HG03565 (cell line): ENCODE results near the gene TMEM163.
"Not testable (repeated sequence)": the region's sequence is repeated elsewhere in the genome, so short reads cannot be mapped to it uniquely, and the experiment has no call there.

Experiments used
- ATAC-seq: cut with Tn5 transposase; IDR thresholded peaks from one replicate; pipeline ENCODE4 v1.9.1; 2021; ENCODE audit warnings: mild to moderate bottlenecking, moderate library complexity; ENCODE audit not compliant: unreplicated experiment

Gene TMEM163

DNA sequence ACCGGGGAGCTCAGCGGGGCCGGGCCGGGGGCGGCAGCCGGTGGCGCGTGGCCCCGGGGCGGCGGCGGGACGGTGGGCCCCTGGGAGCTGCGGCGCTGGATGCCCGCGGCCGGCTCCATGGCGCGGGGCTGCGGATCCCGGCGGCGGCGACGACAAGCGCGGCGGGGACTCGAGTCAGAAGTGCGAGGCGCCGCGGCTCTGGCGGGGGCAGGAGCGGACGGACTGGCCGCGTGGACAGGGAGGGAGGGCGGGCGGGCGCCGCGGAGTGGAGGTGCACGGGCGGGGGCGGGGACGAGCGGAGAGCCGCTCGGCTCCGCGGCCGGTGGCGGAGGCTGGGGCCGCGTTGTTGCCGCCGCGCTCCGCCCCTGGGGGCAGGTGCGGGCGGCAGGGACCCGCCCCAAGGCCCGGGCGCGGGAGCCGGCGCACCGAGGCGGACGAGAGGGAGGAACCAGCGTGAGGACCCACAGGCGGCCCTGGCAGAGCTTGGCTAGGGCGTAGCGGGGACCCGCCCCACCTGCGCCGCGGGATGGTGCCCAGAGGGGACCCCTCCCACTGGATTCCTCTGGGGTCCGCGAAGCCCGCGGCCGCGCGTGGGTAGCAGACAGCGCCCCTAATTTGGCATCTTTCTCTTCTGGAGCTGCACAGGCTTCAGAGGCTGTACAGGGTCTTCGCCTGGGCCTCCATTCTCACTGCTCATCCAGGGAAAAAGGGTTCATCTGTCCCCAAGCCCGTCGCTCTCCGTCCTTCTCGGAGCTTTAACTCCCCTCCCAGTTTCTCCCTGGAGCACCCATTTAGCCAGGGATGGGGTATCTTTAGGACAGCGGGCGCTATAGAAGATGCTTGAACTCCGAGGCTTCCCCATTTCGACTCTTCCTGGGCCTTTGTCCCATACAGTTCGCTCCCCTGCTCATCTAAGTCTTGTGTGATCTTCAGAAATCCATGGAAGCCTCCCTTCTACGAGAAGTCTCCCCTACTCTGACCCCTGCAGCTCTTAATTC, at the start of gene TMEM163:
Gene TMEM163 (minus strand): TSS at position 184 of the 998 bp plus-strand sequence.
- ATAC-seq: peak; percentile 35

DNA sequence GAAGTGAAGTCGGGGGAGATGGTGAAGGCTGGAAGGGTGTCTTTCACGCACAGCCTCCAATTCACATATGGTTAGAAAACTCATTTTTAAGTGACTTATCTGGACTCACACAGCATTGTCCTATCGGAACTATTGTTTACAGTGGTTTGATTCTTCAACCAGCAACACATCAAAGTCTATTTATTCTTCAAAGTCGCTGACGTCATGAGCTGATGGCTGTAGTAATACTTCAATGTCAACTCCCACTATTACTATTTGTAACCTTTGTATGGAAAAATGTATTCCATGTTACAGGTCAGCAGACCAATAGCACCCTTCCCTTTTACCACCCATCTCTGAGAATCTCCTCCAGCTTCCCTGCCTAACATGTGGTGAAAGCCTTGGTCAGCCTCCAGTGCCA, 47.8 kb upstream of the TMEM163 start:
- ATAC-seq: no peak

DNA sequence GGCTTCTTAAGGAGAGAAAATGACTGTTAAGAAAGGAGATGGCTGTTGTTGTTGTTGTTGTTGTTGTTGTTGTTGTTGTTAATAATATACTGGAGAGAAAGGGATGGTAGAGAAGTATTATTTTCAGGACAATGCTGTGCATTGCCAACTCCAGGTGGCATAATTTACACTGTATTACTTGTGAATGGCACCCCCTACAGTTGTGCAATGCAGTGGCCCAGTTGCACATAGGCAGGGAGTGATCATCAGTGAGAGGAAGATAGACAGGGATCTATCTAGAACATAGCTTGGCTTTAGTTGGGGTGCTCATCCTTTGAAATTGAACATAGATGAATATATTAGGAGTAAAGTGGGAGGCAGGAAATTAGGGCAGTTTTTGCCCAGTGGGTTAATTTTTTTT, 47.2 kb upstream of the TMEM163 start:
- ATAC-seq: no peak

DNA sequence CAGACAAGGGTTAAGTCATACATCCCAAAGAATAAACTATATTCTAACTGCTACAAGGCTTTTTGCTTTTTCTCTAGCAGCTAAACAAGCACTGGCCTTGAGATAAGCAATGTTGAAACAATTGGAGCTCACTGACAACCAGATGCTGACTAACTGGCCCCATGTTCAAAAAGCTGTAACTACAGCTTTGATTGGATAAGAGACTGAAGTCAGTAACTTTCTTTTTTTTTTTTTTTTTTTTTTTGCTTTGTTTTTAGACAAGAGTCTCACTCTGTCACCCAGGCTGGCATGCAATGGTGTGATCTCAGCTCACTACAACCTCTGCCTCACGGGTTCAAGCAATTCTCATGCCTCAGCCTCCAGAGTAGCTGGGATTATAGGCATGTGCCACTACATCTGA, 45.4 kb upstream of the TMEM163 start:
- ATAC-seq: no peak

DNA sequence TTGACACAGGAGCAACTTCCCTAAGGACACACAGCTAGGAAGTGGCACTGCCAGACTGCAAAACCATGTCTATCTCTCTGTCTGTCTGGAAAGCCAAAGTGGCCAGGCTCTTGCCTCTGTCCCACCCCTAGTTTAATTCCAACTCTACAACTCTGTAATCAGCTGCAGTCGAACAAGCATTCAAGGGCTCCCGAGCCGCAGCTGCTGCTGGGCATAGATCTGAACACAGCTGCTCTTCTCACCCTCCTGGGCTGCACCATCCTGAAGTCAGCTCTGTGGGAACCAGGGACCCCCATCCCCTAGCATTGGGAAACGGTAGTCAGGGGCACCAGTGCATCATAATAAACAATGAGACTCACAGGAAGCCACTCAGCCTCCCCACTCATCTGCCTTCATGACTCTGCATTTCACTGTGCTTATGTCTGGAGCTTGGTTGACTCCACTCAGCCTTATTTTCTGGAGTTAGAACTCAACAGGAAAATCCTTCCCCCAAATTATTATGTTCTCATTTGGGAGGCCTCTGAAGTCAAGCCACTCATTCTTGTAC, 44.4 kb upstream of the TMEM163 start:
- ATAC-seq: no peak

DNA sequence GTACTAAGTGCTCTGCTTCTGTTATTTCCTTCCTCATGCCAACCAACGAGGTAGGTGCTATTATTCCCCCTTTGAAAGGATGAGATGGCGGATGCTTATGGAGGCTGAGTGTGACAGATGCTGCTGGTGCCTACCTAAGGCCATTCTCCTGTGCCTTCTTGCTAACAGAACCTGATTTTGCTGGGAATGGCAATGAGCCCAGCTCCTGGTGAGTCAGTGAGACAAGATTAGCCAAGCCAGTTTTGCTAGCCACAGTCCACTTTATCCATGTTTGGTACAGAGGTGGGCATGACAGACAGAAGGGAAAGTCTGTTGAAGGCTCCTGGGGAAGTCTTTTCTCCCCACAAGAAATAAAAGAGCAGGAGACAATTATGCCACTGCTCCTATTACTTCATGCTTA, 43.7 kb upstream of the TMEM163 start:
- no peak for ATAC-seq

DNA sequence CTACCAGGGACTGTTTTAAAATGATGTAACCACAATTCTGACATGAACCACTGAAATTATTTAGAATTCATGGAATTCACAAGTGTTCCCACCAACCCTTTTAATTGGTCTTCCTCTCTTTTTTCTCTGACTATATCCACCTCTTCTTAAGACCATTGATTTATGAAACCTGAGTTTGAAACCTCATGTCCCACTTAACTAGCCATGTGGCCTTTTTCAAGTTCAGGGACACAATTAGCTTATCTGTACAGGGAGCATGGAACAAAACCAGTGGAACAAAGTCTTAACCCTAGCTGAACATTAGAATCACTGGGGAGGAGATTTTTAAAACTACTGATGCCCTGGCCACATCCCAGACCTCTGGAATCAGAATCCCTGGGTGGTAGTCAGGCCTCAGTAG, 41.6 kb upstream of the TMEM163 start:
- no peak for ATAC-seq

DNA sequence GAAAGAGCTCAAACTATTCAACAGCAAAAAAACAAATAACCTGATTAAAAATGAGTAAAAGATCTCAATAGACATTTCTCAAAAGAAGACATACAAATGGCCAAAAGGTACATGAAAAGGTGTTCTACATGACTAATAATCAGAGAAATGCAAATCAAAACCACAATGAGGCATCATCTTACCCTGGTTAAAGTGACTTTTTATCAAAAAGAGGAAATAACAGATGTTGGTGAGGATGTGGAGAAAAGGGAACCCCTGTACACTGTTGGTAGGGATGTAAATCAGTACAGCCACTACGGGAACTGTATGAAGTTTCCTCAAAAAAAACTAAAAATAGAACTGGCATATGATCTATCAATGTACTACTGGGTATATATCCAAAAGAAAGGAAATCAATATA, 39.8 kb upstream of the TMEM163 start:
- ATAC-seq: peak; percentile 91

DNA sequence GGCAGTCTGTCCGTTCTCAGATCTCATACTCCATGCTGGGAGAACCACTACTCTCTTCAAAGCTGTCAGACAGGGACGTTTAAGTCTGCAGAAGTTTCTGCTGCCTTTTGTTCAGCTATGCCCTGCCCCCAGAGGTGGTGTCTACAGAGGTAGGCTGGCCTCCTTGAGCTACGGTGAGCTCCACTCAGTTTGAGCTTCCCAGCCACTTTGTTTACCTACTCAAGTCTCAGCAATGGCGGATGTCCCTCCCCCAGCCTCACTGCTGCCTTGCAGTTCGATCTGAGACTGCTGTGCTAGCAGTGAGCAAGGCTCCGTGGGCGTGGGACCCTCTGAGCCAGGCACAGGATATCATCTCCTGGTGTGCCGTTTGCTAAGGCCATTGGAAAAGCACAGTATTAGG, 33.2 kb upstream of the TMEM163 start:
- ATAC-seq: not testable (repeated sequence)

DNA sequence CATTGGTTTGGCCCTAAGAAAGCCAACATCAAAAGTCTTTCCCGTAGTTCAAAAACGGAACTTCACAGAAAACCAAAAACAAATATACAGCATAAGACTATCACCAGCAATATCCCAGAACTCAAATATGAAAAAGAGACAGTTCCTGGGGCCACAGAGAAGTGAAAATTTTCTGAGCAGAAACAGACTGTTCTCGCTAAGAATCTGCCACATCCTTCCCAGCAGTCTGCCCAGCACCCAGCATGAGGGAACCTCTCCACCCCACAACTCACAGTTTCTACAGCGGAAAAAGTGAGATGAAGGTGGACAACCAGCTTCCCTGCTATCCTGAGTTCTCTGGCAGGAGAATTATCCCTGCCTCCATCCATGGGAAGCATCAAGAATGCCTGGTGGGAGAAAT, 26.7 kb upstream of the TMEM163 start:
- ATAC-seq: no peak

DNA sequence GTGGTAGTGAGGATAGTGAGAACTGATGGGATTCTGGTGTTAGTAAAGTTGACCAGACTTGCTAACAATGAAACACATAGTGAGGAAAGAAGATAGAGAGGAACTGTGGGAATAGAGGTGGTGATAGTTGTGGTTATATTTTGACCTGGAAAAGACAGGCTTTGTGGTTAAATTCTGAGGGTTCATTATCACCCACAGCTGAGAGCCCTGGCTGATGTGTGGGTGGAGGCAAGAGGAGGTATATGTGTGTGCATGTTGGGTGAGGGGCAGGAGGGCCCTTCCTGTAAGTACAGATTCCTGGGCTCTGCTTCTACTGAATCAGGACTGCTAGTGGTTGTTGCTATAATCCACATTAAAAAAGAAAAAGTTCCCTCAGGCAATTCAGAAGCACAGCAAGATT, 26.2 kb upstream of the TMEM163 start:
- ATAC-seq: no peak

DNA sequence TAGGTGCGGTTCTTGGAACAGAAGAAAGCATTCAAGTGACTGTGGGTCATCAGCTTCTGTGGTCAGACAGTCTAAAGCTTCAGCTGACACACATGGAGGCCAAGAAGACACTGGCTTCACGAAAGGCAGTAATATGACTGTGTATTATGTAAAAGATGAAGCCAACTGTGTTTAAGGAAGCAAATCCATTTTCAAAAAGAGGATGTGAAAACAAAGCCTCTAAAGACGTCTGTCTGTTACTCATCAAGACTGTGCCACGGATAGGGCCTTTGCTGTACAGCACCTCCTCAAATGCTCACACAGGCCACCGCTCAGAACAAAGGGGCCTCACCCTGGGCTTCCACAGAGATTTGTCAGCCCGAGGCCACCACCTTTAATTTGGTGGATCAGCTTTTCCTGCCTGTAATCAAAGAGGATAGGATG, 21.1 kb upstream of the TMEM163 start:
- peak; percentile 98 for ATAC-seq

DNA sequence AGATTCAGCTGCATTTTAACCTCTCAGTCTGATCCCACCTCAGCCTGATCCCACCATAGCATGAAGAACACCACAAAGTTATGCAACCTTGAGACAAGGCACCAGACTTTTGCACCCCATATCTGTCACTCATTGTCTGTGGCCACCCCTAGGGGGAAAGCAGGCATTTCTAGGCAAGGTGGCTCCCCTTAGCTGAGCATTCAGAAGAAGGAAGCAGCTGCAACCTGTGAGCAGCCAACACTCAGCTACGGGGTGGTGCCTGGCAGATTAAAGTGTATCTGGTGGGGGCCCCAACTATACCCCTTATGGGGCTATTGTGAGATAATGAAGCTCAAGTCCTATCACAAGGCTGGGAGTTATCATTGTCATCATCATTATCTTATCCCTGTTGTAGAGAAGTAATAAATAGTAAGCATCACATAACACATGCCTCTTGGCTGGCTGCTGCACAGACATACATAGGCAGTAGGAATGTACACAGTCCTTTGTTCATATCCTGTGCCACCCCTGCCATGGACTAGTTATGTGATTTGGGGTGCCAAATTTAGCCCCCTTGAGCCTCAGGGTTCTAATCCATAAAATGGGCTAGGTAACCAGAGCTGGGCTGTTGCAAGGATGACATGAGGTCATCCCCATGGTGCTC, 20.6 kb upstream of the TMEM163 start:
- no peak for ATAC-seq

DNA sequence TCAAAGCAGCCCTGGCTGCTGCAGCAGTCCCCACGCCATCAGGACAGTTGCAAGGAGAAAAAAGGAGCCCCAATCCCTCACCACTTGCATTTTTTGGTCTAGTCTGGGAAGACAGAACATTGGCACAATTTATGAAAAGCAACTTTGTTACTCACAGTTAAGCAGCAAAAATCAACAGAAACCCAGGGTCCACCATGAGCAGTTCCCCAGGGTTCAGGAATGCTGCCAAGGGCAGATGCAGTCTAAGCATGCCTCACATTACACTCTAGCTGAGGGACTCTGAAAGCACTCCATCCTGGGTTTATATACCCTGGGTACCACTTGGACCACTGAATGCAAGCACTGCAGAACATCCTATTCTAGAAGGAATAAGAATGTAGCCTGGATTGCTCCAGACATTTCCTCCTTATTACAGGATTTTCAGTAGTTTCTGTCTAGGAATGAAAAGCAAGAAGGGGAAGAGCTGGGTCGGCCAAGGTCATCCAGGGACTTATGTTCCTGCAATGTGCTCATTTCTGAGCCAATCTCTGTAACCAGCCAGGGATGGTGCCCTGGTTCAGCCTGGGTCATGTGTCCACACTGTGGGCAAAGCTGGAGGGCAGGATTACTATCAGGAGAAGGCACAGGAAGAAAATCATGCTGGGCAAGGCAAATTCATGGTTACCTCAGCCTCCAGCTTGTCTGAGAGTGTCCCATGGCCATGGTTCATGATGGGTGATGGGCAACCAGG, 19.5 kb upstream of the TMEM163 start:
- ATAC-seq: no peak

DNA sequence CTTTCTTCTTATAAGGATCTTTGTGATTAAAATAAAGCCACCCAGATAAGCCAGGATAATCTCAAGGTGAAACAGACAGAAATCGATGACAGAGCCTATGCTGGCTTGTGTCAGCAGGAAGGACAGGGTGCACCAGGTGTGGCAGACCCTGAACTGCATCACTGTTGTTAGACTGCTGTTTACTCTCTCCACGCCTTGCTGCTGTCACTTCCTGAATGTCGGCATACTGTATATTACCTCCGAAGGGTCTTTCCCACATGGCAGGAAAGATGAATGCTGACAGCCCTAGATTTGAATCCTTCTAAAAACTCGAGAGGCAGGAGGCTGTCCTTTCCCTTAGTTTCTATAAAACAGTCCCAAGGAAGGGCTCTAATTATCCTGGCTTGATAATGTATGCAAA, 18.9 kb upstream of the TMEM163 start:
- ATAC-seq: no peak

DNA sequence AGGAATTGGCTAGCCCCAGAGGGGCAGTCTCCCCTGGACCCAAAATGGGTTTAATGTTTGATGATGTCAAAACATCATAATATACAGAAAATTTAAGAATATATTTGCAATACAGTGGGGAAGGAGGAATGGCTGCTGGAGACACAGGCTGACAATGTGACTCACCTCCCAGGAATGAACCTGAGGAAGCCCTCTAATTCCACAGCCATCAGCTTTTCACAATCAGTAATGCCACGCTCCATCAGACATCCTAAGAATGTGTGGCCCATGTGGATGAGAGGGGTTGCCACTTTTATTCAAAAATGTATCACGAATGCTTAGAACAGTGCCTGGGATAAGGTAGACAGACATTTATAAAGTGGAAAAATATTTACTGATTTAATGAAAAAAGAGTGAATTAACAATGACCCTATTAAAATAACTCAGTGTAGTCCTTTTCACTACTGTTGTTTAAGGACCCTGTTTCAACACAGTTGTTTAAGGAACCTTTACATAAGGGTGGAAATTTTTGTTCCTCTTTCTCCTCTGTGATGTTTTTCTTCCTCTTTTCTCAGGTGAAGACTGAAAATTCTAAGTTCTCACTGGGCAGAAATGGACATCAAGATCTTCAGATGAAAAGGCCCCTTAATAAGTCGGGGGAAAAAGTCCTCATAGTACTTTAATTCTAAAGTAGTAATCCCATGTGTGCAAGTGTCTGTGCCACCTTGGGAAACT, 17.5 kb upstream of the TMEM163 start:
- no peak for ATAC-seq

DNA sequence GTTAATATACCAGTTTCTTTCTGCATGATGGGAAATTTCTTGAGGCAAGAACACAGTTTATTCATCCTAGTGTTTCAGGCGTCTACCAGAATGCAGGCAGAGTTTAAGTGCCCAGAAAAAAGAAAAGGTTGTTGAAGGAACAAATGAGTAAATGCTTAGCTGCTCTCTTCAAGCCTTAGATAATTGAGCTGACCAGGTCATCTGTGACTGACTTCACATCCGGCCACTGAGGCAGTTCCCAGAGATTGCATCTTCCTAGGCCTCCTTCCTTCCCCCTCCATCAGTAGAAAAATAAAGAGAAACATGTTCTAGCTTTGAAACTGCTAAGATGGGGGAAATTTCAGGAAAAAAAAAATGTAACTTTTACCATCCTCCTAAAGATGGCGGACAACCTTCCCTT, 9.4 kb upstream of the TMEM163 start:
- no peak for ATAC-seq

DNA sequence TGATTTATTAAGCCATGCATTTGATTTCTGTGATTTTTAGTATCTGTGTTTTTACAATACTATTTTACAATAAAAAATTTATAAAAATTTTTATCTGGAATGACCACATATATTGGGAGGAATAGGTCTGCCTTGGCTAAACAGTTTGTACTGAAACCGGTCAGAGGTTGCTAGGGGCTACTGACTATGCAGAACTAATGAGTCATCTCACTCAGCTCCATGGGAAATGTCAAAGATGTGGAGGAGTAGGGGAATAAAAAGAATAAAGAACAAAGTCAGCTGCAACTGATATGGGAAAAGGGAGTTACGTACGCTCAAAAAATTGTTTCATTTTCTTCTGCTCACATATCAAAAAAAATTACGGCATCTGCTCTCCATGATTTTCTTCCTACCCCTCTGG, 8.6 kb upstream of the TMEM163 start:
- no peak for ATAC-seq

DNA sequence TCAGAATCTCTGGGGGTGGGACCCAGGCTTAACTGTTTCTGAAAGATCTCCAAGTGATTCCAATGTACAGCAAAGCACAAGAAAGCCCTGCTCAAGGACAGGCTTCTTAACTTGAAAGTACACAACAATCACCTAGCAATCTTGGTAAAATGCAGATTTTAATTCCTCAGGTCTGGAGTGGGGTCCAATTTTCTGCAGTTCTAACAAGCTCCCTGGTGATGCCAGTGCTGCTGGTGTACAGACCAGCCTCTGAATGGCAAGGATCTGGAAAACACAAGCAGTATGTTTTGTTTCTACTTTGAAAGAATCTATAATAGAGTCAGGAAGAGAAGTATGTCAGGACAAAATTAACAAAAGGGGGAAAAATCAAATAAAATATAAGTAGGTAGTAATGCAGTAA, 7.8 kb upstream of the TMEM163 start:
- no peak for ATAC-seq

DNA sequence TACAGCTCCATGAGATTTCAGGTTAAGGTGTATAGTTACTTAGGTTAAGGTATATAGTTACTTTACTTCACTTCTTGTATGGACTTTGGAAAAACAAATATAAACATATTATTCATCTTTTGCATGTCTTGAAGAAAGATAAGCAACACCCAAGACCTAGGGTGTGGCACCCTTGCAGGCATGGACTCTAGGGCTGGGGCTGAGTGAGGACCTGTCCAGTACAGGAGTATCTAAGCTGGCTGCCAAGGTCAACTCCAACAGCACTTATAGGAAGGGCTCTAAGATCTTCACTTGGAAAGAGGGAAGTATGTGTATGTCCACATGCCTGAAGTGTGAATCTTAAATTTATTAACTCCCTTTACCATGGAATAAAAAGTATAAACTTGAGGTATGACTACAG, 7.1 kb upstream of the TMEM163 start:
- no peak for ATAC-seq

DNA sequence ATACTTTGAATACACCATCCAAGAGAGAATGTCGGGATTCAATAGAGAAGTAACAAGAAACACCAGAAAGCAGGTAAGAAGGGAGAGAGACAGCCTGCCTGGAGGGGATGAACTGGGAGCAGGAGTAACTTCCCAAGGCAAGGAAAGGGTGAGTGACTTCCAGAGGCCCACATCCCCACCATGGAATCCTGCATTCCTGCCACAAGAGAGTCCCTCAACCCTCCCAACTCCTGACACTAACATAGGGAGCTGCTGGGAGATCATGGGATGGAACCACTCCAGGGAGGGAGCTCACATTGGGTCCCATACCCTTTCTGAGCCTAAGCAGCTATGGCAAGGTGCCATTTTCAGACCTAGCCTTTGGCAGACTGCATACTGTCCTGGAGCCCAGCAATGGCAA, 5.5 kb upstream of the TMEM163 start:
- no peak for ATAC-seq
